ENCODE results near the gene ESYT2.

ESYT2 gene

DNA sequence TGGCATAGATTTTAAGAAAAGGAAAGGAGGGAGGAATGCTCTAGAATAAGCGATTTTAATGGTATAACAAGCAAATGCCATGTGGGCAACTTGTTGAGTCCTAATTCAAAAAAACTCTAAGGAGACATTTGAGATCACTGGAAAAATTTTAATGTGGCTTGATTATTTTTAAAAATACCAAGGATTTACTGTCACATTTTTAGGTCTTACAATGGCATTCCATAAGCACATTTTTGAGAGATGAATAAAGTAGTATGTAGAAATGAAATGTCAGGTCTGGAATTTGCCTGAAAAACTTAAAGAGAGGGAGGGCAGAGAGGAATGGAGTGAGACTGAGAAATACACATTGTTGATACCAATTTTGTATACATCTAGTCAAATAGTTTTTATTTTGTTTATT lies 145.0 kb downstream of the ESYT2 start:
- TF ChIP-seq CTCF (IDR thresholded peaks at IDR 0.05; ENCODE audit: poor library complexity, severe bottlenecking), result no peak
- H3K27ac ChIP-seq (ENCODE audit: poor library complexity, severe bottlenecking), result no peak overlapping the region
- no peak overlapping the region for H3K4me3 ChIP-seq (ENCODE audit: severe bottlenecking)
- DNase-seq (ENCODE audit: low spot score), result no peak
- H3K4me1 ChIP-seq (ENCODE audit: insufficient read depth, poor library complexity, severe bottlenecking), result no peaks in the 10 kb centered on the region
- H3K9me3 ChIP-seq (ENCODE audit: severe bottlenecking), result no peaks in the 10 kb centered on the region
- ATAC-seq (ENCODE audit: low read depth), result no peak
- H3K27me3 ChIP-seq (ENCODE audit: insufficient read depth, poor library complexity, severe bottlenecking), result no peaks in the 10 kb centered on the region
- H3K36me3 ChIP-seq (ENCODE audit: low read depth), result peaks cover 97% of the 10 kb centered on the region

DNA sequence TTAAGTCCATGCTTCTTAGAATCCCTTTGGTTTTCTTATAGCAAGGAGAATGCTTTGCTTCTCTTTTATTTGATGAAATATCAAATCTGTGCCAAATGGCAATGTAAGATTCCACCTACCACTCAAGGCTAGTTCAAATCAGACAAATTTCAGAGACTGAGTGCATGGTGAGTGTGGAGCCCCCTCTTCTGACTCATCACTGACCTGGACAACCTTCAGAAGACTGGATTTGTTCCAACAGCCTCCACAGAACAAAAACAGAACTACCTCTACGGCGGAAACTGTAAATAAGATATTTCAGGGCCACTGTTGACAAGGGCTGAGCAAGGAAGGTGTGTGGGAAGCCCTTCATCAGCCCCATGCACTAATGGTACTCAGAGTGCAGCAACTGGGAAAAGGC lies 145.8 kb downstream of the ESYT2 start:
- H3K27me3 ChIP-seq (ENCODE audit: insufficient read depth, poor library complexity, severe bottlenecking), result no peaks in the 10 kb centered on the region
- ATAC-seq (ENCODE audit: low read depth), result no peak
- H3K27ac ChIP-seq (ENCODE audit: poor library complexity, severe bottlenecking), result no peak overlapping the region
- no peaks in the 10 kb centered on the region for H3K9me3 ChIP-seq (ENCODE audit: severe bottlenecking)
- no peak for DNase-seq (ENCODE audit: low spot score)
- H3K4me1 ChIP-seq (ENCODE audit: insufficient read depth, poor library complexity, severe bottlenecking), result no peaks in the 10 kb centered on the region
- H3K36me3 ChIP-seq (ENCODE audit: low read depth), result peaks cover 97% of the 10 kb centered on the region
- TF ChIP-seq CTCF (IDR thresholded peaks at IDR 0.05; ENCODE audit: poor library complexity, severe bottlenecking), result no peak
- H3K4me3 ChIP-seq (ENCODE audit: severe bottlenecking), result no peak overlapping the region

DNA sequence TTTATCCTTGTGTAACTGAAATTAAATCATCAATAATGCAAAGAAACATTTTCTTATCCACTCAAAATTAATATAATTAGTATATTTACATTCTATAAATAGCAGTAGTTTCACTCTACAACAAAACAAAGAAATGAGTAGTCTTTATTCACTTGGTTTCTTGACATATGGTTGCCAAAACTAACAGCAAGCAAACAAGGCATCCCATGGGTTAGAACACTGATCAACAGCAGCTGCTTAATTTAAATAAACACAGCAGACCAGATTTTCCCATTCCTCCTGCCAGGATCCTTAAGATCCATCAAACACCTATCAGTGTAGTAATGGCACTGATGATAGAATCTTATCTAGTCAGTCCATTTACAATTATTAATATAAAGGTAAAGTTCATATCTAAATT lies 146.9 kb downstream of the ESYT2 start:
- DNase-seq (ENCODE audit: low spot score) (no peak), ATAC-seq (ENCODE audit: low read depth) (no peak)
- Histone ChIP-seq H3K9me3 (ENCODE audit: severe bottlenecking) (no peaks in the 10 kb centered on the region), H3K4me1 (ENCODE audit: insufficient read depth, poor library complexity, severe bottlenecking) (no peaks in the 10 kb centered on the region), H3K27ac (ENCODE audit: poor library complexity, severe bottlenecking) (no peak overlapping the region), H3K36me3 (ENCODE audit: low read depth) (peaks cover 97% of the 10 kb centered on the region), H3K27me3 (ENCODE audit: insufficient read depth, poor library complexity, severe bottlenecking) (no peaks in the 10 kb centered on the region), H3K4me3 (ENCODE audit: severe bottlenecking) (no peak overlapping the region)
- TF ChIP-seq CTCF (IDR thresholded peaks at IDR 0.05; ENCODE audit: poor library complexity, severe bottlenecking), result no peak

Measured in RWPE2 (cell line).